GM18526 (cell line): ENCODE measurements around the gene MMD.

Source experiments
- POLR2A ChIP-seq: IDR thresholded peaks from 3 replicates; pipeline ENCODE4 v1.6.1; 2011; ENCODE audit not compliant: insufficient read length; ENCODE audit errors: extremely low read depth

The MMD gene, protein sequence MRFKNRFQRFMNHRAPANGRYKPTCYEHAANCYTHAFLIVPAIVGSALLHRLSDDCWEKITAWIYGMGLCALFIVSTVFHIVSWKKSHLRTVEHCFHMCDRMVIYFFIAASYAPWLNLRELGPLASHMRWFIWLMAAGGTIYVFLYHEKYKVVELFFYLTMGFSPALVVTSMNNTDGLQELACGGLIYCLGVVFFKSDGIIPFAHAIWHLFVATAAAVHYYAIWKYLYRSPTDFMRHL

DNA sequence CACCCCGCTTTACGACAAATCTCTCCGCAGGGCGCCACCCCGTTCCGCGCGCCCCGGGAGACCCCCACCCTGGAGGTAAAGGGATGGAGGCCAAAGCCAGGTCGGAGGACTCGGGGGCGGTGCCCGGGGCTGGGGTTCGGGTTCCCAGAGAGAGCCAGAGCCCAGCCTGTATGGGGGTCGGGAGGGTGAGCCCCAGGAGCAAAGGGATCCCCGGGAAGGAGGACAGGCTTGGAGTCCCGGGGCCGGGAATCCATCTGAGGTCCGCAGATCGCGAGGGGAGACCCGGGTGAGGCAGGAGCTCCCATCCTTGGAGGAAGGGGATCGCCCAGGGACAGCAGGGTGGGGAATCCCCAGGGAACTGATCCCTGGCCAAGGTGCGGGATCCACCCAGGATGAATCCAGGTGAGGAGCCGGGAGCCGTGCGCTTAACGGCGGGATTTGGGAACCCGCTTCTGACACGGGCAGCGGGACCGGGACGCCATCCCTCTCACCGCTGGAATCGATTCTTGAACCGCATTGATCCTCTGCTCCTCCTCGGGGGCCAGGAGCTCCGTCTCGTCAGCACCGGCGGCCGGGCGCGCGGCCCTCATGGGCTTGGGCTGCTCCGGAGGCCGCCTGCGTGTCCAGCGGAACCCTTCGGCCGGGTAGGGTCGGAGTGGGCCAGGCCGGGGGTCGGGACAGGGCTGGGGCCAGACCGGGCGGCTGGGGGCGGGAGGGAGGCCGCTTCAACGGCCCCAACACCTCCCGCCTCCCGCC lies at the start of gene MMD:
TSS of gene MMD (minus strand) at position 657 of the 756 bp plus-strand sequence. CDS start at position 517, 140 bp downstream.
- no peak for TF ChIP-seq POLR2A

DNA sequence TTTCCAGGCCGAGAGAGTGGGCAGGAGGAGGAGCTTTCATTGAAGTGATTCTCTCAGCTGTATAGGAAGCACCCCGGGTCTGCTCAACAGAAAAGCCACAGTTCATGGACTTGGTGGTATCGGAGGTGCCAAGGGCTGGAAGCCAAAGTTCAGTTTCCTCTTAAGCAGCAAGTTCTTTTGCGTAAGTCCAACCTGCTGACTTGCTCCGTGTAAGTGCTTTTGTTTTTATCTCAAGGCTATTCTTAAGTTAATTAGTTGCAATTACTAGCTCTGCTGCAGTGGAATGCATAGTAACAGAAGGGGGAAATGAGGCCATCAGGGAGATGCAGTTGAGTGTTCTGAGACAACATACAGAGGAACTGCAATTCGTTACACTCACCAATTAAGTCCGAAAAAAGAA lies 45.0 kb upstream of the MMD start:
- no peak for TF ChIP-seq POLR2A

DNA sequence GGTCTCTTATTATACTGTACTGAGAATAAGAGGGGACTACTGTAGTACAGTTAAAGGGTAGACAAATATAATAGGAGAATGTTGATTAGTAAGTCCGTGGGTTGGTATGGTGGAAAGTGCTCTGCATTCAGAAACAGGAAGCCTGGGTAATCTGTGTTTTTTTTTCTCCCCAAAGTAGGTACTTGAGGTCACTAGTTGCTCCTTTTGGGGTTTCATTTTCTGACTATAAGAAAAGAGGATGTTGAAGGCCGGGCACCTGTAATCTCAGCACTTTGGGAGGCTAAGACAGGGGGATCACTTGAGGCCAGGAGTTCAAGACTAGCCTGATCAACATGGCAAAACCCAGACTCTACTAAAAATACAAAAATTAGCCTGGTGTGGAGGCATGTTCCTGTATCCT lies 42.0 kb upstream of the MMD start:
- no peak for TF ChIP-seq POLR2A

DNA sequence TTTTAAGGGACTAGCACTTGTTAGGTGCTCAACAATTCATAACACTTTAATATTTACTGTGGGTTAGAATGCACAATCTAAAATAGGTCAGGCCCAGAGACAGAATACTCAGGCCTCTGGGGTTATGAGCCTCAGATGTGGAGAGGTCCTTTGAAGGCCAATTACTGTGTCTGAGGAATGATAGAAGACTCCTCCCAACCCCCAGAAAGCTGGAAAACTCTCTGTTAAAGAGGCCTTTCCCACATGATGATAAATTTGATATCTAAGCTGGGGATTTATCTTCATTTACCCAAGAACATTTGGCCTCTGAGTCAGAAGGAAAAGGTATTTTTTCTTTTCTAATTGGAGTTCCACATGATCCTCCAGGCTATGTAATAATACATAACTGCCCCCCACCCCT lies 41.1 kb upstream of the MMD start:
- no peak for TF ChIP-seq POLR2A

DNA sequence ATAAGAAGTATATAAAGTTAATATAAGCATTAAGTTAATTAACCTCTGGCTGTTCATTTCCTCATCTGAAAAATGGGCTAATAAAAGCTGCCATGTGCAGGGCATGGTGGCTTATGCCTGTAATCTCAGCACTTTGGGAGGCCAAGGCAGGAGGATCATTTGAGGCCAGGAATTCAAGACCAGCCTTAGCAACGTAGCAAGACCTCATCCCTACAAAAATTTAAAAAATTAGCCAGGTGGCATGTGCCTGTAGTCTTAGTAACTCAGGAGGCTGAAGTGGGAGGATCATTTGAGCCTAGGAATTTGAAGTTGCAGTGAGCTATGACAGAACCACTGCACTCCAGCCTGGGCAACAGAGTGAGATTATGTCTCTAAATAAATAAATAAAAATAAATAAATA lies 40.6 kb upstream of the MMD start:
- no peak for TF ChIP-seq POLR2A

DNA sequence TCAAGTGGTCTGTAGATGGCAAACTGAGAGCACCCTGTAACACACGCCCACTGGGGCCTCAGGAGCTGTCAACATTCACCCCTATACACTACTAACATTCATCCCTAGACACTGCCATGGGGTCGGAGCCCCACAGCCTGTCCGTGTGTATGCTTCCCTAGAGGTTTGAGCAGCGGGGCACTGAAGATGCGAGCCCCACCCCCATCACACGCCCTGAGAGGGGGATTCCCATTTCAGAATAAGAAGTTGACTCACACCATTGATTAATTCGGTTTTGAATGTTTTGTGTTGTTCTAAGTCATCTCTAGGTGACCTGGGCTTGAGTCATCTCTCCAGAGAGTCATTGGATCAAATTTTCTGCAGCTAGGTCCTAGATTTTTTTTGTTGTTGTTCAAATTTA lies 37.3 kb upstream of the MMD start:
- no peak for TF ChIP-seq POLR2A

DNA sequence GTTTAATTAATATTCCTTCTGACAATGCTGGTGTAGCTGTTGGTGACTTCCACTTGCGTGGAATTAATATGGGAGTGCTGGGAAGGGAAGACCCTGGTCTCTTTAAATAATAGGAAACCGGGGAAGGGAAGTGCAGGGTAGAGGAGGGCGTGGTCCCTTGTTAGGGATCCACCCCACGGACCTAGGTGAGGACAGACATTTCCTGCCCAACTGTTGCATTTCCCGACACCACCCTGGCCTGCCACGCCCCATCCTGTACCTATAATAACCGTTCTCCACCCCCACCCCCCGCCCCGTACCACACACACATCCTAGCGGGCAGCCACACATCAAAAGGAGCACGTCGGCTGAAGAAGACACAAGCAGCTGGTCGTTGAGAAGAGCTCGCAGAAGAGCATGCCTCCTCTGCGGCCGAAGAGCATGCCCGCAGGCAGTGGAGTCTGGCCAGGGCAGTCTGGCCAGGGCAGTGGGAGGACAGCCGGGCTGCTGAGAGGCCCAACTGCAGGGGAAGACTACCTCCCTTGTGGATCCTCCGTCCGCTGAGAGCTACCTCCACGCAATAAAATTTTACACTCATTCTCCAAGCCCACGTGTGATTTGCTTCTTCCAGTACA lies 36.8 kb upstream of the MMD start:
- no peak for TF ChIP-seq POLR2A

DNA sequence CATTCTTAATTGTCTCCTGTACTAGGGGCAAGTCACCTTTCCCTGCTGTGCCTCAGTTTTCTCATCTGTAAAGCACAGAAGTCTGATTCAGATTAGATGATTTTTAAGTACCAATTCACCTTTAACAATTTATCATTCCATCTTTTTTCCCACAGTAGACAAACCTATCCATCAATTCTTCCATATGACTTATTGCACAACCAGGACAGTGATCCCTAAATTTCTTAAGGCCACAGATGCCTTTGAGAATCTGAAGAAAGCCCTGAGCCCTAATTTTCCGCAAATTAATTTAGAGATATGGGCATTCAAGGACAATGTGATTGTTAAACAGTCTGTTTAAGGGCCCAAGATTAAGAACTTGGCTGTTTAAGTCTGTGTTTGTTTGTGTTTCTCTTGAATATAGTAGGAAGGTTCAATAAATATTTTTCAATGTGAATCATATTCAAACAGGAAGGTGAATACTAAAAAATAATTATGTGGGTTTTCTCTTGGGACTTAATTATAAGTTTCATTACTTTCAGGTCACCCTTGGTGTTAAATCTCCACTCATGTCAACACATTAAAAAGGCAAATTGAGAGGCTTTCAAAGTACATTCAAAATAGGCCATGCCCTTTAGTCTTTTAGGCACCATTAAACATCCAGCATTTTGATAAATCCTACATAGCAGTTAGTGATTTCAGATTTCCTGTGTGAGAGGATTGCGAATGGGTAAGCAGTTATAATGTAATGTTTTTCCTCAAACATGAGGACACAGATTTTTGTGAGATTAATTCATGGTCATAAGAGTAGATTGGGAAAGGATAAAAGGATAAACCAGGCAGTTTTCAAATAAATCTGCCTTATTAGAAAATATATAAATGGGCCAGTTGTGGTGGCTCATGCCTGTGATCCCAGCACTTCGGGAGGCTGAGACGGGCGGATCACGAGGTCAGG lies 34.9 kb upstream of the MMD start:
- TF ChIP-seq POLR2A, result no peak

DNA sequence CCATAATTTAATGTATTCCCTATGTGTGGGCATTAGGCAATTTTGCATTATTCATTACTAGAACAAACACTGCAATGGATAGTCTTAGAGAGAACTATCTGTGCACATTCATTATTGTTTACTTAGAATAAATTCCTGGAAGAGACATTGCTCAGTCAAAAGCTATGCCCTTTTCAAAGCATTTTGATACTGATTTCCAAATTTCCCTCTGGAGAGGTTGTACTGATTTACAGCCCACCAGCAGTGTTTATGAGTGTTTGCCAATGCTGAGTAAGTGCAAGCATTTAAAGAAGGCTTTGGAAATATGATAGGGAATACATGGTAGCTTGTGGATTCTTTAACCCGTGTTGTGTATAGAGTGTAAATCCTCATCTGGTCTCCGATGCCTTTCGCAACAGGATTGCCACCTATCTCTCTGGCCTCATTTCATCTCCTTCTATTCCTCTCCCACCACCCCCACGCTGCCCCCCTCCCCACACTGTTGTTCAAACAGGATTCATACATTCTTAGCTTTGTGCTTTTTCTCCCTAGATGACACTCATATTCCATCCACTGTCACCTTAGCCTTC lies 33.4 kb upstream of the MMD start:
- TF ChIP-seq POLR2A, result no peak

DNA sequence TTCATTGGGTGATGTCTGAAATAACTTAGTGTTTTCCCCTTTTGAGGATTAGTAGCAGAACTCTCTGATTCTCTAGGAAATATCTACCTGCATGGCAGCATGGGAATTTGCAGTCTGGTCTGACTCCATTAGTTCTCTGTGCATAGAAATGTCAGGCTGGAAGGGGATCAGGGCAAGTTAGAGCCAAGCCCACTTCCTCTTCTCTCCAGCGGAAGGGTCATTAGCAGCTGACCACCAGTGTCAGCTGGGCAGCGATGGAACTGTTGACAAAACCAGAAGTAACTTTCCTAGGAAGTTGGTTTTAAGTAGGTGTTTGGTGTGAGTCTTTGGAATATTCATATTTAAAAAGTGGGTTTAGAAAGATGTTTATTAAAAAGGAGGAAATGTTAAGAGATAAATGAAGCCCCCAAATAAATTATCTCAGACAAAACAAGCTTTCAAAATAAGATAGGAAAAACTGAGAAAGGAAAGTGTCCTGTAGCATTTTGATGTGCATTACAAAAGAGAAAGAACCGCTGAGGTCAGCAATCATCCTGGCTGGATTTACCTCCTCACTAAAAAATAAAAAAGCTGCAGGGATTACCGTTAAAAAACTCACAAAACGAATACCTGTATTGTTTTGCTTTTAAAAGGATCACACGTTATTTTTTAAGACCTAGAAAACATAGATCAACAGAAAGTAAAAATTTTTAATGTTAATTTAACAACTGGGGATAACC lies 32.4 kb upstream of the MMD start:
- no peak for TF ChIP-seq POLR2A

DNA sequence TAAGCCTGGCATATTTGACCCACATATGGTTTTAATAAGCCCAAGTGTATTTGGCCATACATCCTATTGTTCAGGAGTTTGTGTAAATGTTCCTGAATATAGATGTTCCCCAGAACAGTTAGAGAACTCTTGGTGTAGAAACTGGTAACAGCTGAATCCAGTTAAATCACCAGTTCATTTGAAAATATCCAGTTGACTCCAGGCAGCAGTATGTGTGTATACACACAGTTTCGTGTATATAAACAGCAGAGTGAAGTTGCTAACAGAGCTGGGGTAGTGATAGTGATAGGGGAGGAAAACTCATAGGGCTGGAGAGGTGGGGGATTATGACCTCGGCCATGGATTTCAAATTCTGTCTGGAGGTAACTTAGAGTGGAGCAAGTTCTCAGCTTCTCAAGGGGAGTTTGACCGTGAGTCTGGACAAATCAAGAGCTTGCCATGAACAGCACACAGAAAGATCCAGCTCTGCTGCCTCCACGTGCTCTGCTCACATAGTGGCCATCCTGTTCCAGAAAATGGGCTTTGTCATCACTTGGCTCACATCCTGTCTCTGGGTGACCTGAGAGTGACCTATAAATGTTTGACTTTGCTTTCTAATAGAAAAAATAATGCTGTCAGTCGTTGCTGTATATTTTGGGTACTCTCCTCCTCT lies 30.6 kb upstream of the MMD start:
- no peak for TF ChIP-seq POLR2A

DNA sequence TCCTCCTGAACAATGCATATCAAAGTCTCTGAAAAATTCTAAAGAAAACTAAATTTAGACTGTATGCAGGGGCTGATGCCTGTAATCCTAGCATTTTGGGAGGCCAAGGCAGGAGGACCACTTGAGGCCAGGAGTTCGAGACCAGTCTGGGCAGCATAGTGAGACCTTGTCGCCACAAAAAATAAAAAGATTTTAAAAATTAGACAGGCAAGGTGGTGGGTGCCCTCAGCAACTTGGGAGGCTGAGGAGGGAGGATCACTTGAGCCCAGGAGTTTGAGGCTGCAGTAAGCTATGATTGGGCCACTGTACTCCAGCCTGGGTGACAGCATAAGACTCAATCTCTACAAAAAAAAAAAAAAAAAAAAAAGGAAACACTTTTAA lies 30.1 kb upstream of the MMD start:
- TF ChIP-seq POLR2A, result no peak

DNA sequence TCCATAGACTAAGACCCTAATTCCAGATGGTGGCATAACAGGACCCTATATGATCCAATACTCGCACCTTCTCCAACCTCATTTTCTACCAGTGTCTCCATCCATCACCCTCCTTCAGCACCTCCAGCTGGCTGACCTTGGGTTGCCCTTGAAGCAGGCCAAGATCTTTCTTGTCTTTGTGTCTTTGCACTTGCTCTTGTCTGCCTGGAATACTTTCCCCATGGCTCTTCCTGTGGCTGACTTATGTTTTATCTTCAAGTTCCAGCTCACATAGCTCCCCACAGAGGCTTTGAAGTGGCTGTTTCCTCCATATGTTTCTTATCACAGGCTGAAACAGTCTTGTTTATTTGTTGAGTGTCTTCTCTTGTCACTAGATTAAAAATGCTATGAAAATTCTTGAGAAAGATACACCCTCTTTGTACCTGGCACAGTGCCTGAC lies 29.6 kb upstream of the MMD start:
- TF ChIP-seq POLR2A, result no peak
